H9 (cell line): Measurements from ENCODE around the gene HIPK2. TPM values are rescaled to one million over a fixed set of nuclear protein-coding genes. Genes with fewer than 3 reads are reported as not detected.

Experiments
- DNase-seq: peaks from one replicate; pipeline ENCODE4 v3.0.0-alpha.2; 2017
- H2AFZ ChIP-seq: one replicate; pipeline ENCODE4 v1.6.1; 2013; ENCODE audit warnings: mild to moderate bottlenecking, low read length, control low read depth, moderate library complexity
- H2AK5ac ChIP-seq: 2 replicates; pipeline ENCODE4 v1.6.1; 2013; ENCODE audit warnings: low read length, control low read depth, mixed read lengths; ENCODE audit not compliant: insufficient read length
- H2BK120ac ChIP-seq: one replicate; pipeline ENCODE4 v1.6.1; 2013; ENCODE audit warnings: low read depth, mild to moderate bottlenecking, low read length, control low read depth, inconsistent platforms; ENCODE audit not compliant: poor library complexity, severe bottlenecking
- H2BK12ac ChIP-seq: 2 replicates; pipeline ENCODE4 v1.6.1; 2013; ENCODE audit warnings: low read length, control low read depth, mixed read lengths, low read depth; ENCODE audit not compliant: insufficient read length
- H2BK15ac ChIP-seq: 2 replicates; pipeline ENCODE4 v1.6.1; 2013; ENCODE audit warnings: low read depth, low read length, control low read depth
- H2BK20ac ChIP-seq: one replicate; pipeline ENCODE4 v1.6.1; 2013; ENCODE audit warnings: low read depth, mild to moderate bottlenecking, low read length, control low read depth, inconsistent platforms; ENCODE audit not compliant: poor library complexity, severe bottlenecking
- H2BK5ac ChIP-seq: 2 replicates; pipeline ENCODE4 v1.6.1; 2013; ENCODE audit warnings: low read length, control low read depth, mixed read lengths; ENCODE audit not compliant: insufficient read length
- H3K14ac ChIP-seq: 2 replicates; pipeline ENCODE4 v1.6.1; 2013; ENCODE audit warnings: low read length, control low read depth; ENCODE audit not compliant: insufficient read depth
- H3K18ac ChIP-seq: 2 replicates; pipeline ENCODE4 v1.6.1; 2013; ENCODE audit warnings: low read depth, mild to moderate bottlenecking, mixed read lengths, low read length, control low read depth; ENCODE audit not compliant: insufficient read length
- H3K23ac ChIP-seq: 2 replicates; pipeline ENCODE4 v1.6.1; 2013; ENCODE audit warnings: low read length, control low read depth, mixed read lengths, low read depth; ENCODE audit not compliant: insufficient read length
- H3K23me2 ChIP-seq: 2 replicates; pipeline ENCODE4 v1.6.1; 2013; ENCODE audit warnings: low read depth, mild to moderate bottlenecking, mixed read lengths, low read length, control low read depth; ENCODE audit not compliant: insufficient read length, poor library complexity, severe bottlenecking
- H3K27ac ChIP-seq: 2 replicates; pipeline ENCODE4 v1.5.1; 2013; ENCODE audit warnings: low read length, control low read depth, mixed read lengths, low read depth; ENCODE audit not compliant: insufficient read length
- H3K27me3 ChIP-seq: 2 replicates; pipeline ENCODE4 v1.6.1; 2013; ENCODE audit warnings: low read length, control low read depth, inconsistent platforms; ENCODE audit not compliant: insufficient read depth
- H3K4ac ChIP-seq: 2 replicates; pipeline ENCODE4 v1.6.1; 2013; ENCODE audit warnings: low read depth, mild to moderate bottlenecking, control low read depth, inconsistent platforms, low read length, moderate library complexity
- H3K4me1 ChIP-seq: 2 replicates; pipeline ENCODE4 v1.6.1; 2013; ENCODE audit warnings: low read length, control low read depth, inconsistent platforms; ENCODE audit not compliant: insufficient read depth
- H3K4me2 ChIP-seq: 2 replicates; pipeline ENCODE4 v1.6.1; 2013; ENCODE audit warnings: low read length, control low read depth, mixed read lengths; ENCODE audit not compliant: insufficient read length, insufficient read depth
- H3K56ac ChIP-seq: 2 replicates; pipeline ENCODE4 v1.6.1; 2013; ENCODE audit warnings: low read depth, mild to moderate bottlenecking, mixed read lengths, low read length, control low read depth; ENCODE audit not compliant: insufficient read length
- H3K79me1 ChIP-seq: 2 replicates; pipeline ENCODE4 v1.6.1; 2013; ENCODE audit warnings: low read depth, mild to moderate bottlenecking, moderate library complexity, low read length, control low read depth, inconsistent platforms; ENCODE audit not compliant: insufficient read depth, poor library complexity, severe bottlenecking
- H3K79me2 ChIP-seq: 2 replicates; pipeline ENCODE4 v1.6.1; 2013; ENCODE audit warnings: low read length, control low read depth, inconsistent platforms; ENCODE audit not compliant: insufficient read depth
- H3K9ac ChIP-seq: 2 replicates; pipeline ENCODE4 v1.6.1; 2013; ENCODE audit warnings: low read length, control low read depth, mixed read lengths; ENCODE audit not compliant: insufficient read length; ENCODE audit errors: extremely low read depth
- H3K9me3 ChIP-seq: one replicate; pipeline ENCODE4 v1.6.1; 2013; ENCODE audit warnings: low read depth, low read length, inconsistent platforms; ENCODE audit not compliant: control insufficient read depth
- H3T11ph ChIP-seq: one replicate; pipeline ENCODE4 v1.6.1; 2013; ENCODE audit warnings: mild to moderate bottlenecking, low read length, control low read depth, inconsistent platforms
- H4K20me1 ChIP-seq: one replicate; pipeline ENCODE4 v1.6.1; 2013; ENCODE audit not compliant: control insufficient read depth, insufficient read length, insufficient read depth
- H4K5ac ChIP-seq: 2 replicates; pipeline ENCODE4 v1.6.1; 2013; ENCODE audit warnings: low read depth, mild to moderate bottlenecking, mixed read lengths, low read length, control low read depth; ENCODE audit not compliant: insufficient read length
- H4K8ac ChIP-seq: replicated peaks from 2 replicates; pipeline ENCODE4 v1.6.1; 2013; ENCODE audit warnings: low read length, control low read depth, mixed read lengths, low read depth; ENCODE audit not compliant: insufficient read length
- H4K91ac ChIP-seq: 2 replicates; pipeline ENCODE4 v1.6.1; 2013; ENCODE audit warnings: low read depth, mild to moderate bottlenecking, moderate library complexity, mixed read lengths, low read length, control low read depth; ENCODE audit not compliant: insufficient read length
- H3K27ac Mint-ChIP-seq, 3 experiments: 2 replicates in 2 of 3; 3 replicates in 1 of 3; pipeline ENCODE4 v1.8.0; 2020 to 2021; ENCODE audit warnings: mixed read lengths in 3 of 3, mild to moderate bottlenecking in 1 of 3, moderate library complexity in 1 of 3
- H3K27me3 Mint-ChIP-seq: 2 replicates; pipeline ENCODE4 v1.8.0; 2021; ENCODE audit warnings: low read depth, mild to moderate bottlenecking, moderate library complexity, mixed read lengths
- H3K36me3 Mint-ChIP-seq, 3 experiments: 2 replicates in 2 of 3; 3 replicates in 1 of 3; pipeline ENCODE4 v1.8.0; 2020 to 2021; ENCODE audit warnings: low read depth in 3 of 3, mixed read lengths in 3 of 3; ENCODE audit not compliant: insufficient read depth in 1 of 3
- H3K4me1 Mint-ChIP-seq, 2 experiments: 2 replicates each; pipeline ENCODE4 v1.8.0; 2020; ENCODE audit warnings: mixed read lengths in 2 of 2
- H3K4me3 Mint-ChIP-seq, 2 experiments: 2 replicates in 1 of 2; 3 replicates in 1 of 2; pipeline ENCODE4 v1.8.0; 2020 to 2021; ENCODE audit warnings: mild to moderate bottlenecking in 2 of 2, mixed read lengths in 2 of 2, moderate library complexity in 1 of 2
- H3K9me3 Mint-ChIP-seq, 2 experiments: 2 replicates in 1 of 2; 3 replicates in 1 of 2; pipeline ENCODE4 v1.8.0; 2020; ENCODE audit warnings: mild to moderate bottlenecking in 2 of 2, mixed read lengths in 2 of 2, moderate library complexity in 1 of 2
- WGBS: extraction: QIAGEN DNeasy Blood & Tissue Kit; methylation state at CpG from one replicate; pipeline ENCODE4 v1.1.7; 2013; ENCODE audit warnings: missing lambda C conversion rate, low lambda C conversion rate, mixed read lengths; ENCODE audit not compliant: insufficient read length; ENCODE audit errors: extremely low coverage; 5-methylcytosine and 5-hydroxymethylcytosine counted together
- total RNA-seq: library from RNA; stranded (reverse); gene quantifications from 2 replicates; pipeline ENCODE4 v1.2.1, GENCODE V29; 2021
- TF ChIP-seq, protein P1 (sequence below): fragments of 200-600 bp; sonication (generic); conservative IDR thresholded peaks from 3 replicates; pipeline ENCODE4 v1.8.0; 2021; ENCODE audit warnings: antibody characterized with exemption, mild to moderate bottlenecking

Gene HIPK2
- total RNA-seq, 1 experiment from 2014 or later = 21.9 TPM

- Histone ChIP-seq H3K56ac (no peak overlapping the region), H4K91ac (no peak overlapping the region), H4K8ac (no peak overlapping the region), H2BK120ac (no peak overlapping the region), H3K4me1 (no peaks in the 10 kb centered on the region), H2BK20ac (no peak overlapping the region), H3K4me2 (no peak overlapping the region), H4K20me1 (no peaks in the 10 kb centered on the region), H2AFZ (no peak overlapping the region), H3K14ac (no peak overlapping the region; the same call in 1 of the 2 replicates), H3K79me1 (no peaks in the 10 kb centered on the region), H3K27me3 (no peaks in the 10 kb centered on the region), H4K5ac (no peak overlapping the region), H3K18ac (no peak overlapping the region), H3K27ac (no peak overlapping the region), H2AK5ac (no peak overlapping the region), H2BK15ac (no peak overlapping the region), H3K79me2 (no peaks in the 10 kb centered on the region), H3K4ac (no peak overlapping the region), H3K23ac (no peak overlapping the region), H3T11ph (no peak overlapping the region), H2BK12ac (no peak overlapping the region), H3K23me2 (no peaks in the 10 kb centered on the region), H3K9me3 (no peaks in the 10 kb centered on the region), H3K9ac (no peak overlapping the region), H2BK5ac (no peak overlapping the region)
- peaks cover 14 to 19% (median 15%) of the 10 kb centered on the region in 3 experiments for H3K36me3 Mint-ChIP-seq
- no CpG with 5 or more reads among the region's 3 CpGs for WGBS
- H3K9me3 Mint-ChIP-seq = peaks cover 26 to 30% of the 10 kb centered on the region in 2 experiments
- TF ChIP-seq, protein P1, sequence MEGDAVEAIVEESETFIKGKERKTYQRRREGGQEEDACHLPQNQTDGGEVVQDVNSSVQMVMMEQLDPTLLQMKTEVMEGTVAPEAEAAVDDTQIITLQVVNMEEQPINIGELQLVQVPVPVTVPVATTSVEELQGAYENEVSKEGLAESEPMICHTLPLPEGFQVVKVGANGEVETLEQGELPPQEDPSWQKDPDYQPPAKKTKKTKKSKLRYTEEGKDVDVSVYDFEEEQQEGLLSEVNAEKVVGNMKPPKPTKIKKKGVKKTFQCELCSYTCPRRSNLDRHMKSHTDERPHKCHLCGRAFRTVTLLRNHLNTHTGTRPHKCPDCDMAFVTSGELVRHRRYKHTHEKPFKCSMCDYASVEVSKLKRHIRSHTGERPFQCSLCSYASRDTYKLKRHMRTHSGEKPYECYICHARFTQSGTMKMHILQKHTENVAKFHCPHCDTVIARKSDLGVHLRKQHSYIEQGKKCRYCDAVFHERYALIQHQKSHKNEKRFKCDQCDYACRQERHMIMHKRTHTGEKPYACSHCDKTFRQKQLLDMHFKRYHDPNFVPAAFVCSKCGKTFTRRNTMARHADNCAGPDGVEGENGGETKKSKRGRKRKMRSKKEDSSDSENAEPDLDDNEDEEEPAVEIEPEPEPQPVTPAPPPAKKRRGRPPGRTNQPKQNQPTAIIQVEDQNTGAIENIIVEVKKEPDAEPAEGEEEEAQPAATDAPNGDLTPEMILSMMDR = no peak
- peaks cover 5% of the 10 kb centered on the region for H3K27me3 Mint-ChIP-seq
- peaks cover 0 to 5% of the 10 kb centered on the region in 2 experiments; a peak in 2 of 4 replicates for H3K4me1 Mint-ChIP-seq
- no peak overlapping the region for H3K27ac Mint-ChIP-seq
- no peak for DNase-seq
- no peak overlapping the region for H3K4me3 Mint-ChIP-seq
These were observed 29.2 kb upstream of the HIPK2 start for GRCh38 chr7:139807009-139807408.
